Keratinocyte (primary cell): ENCODE measurements around the gene F11R.

Source experiments
- EZH2 ChIP-seq: IDR thresholded peaks from one replicate; pipeline ENCODE4 v1.6.1; 2012; ENCODE audit warnings: inconsistent platforms, mild to moderate bottlenecking, low read length, moderate library complexity
- TF ChIP-seq, protein P1 (sequence below), 3 experiments: IDR thresholded peaks in 1 of 3; conservative IDR thresholded peaks in 1 of 3; optimal IDR thresholded peaks in 1 of 3; 2 replicates in 2 of 3; 3 replicates in 1 of 3; pipeline versions ENCODE3 to v1.5.1; 2011; ENCODE audit warnings: low read length in 3 of 3, mild to moderate bottlenecking in 3 of 3, moderate library complexity in 2 of 3, control low read depth in 1 of 3, inconsistent platforms in 1 of 3; ENCODE audit not compliant: insufficient read depth in 2 of 3; ENCODE audit errors: extremely low read depth in 1 of 3

DNA sequence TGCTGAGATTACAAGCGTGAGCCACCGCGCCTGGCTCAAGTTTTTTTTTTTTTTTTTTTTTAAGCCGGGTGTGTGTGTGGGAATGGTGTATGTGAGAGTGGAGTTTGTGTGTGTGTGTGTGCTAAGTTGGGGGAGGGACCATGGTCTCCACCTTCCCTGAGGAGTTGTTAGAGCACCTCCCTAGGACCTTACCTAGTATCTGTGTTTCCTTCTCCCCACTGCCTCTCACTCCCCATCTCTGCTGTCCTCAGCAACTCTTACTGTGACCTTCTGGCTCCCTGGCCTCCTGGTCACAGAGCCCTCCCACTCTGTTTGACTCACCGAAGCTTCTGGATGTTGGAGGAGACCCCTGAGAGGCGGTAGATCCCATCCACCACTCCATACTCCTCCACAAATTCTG is 38.3 kb upstream of the F11R start:
- TF ChIP-seq, protein P1, sequence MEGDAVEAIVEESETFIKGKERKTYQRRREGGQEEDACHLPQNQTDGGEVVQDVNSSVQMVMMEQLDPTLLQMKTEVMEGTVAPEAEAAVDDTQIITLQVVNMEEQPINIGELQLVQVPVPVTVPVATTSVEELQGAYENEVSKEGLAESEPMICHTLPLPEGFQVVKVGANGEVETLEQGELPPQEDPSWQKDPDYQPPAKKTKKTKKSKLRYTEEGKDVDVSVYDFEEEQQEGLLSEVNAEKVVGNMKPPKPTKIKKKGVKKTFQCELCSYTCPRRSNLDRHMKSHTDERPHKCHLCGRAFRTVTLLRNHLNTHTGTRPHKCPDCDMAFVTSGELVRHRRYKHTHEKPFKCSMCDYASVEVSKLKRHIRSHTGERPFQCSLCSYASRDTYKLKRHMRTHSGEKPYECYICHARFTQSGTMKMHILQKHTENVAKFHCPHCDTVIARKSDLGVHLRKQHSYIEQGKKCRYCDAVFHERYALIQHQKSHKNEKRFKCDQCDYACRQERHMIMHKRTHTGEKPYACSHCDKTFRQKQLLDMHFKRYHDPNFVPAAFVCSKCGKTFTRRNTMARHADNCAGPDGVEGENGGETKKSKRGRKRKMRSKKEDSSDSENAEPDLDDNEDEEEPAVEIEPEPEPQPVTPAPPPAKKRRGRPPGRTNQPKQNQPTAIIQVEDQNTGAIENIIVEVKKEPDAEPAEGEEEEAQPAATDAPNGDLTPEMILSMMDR (optimal IDR thresholded peaks at IDR 0.05 in 1 of 3, IDR thresholded peaks at IDR 0.05 in 1 of 3, conservative IDR thresholded peaks at IDR 0.05 in 1 of 3; ENCODE audit: extremely low read depth in 1 of 3, insufficient read depth in 2 of 3, low read length in 3 of 3), result no peak
- no peak for TF ChIP-seq EZH2
